Stimulated activated CD8-positive, alpha-beta memory T cell treated with anti-CD3 and anti-CD28 coated beads, Interleukin-4, amount 100 ng/mL, for 1 hour (primary cell): ENCODE data around the gene RALBP1.
"Not testable (repeated sequence)": the region's sequence is repeated elsewhere in the genome, so short reads cannot be mapped to it uniquely, and the experiment has no call there.

Experiments used
- DNase-seq, 2 donors: peaks; one replicate each; pipeline ENCODE4 v3.0.0-alpha.2; 2020; ENCODE audit warnings: low read depth in 2 of 2, low spot score in 1 of 2

The RALBP1 gene

GRCh38 chr18:9474983-9475642, at the start of gene RALBP1:
TSS of gene RALBP1 (plus strand) at chr18:9475513. CDS start at chr18:9513046, 37,533 bp downstream.
- peak; percentile 87 to 96 for DNase-seq

GRCh38 chr18:9426753-9427152, 48.6 kb upstream of the RALBP1 start:
- DNase-seq = no peak

DNA sequence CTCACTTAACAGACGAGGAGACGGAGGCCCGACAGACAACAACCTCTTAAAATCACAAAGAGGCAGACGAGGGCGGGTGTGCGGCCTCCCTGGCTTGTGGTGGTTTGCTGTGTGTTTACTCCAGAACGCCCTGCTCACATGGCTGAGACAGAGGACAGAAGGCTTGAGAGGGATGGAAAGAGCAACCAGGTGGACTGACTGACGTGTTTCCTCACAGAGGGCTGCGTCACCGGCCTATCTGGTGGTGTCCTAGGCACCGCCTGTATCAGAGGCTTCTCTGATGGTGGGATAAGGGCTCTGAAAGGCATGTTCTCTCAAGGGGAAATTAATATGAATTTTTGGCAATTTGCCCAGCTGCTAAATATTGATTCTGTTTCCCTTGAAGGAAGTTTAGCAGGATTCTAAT, 47.0 kb upstream of the RALBP1 start:
- no peak for DNase-seq

GRCh38 chr18:9428862-9429661, 46.3 kb upstream of the RALBP1 start:
- DNase-seq = no peak

- DNase-seq = no peak
Observed at GRCh38 chr18:9429662-9429993, 45.7 kb upstream of the RALBP1 start.

GRCh38 chr18:9430315-9430714, 45.0 kb upstream of the RALBP1 start:
- not testable (repeated sequence) for DNase-seq

DNA sequence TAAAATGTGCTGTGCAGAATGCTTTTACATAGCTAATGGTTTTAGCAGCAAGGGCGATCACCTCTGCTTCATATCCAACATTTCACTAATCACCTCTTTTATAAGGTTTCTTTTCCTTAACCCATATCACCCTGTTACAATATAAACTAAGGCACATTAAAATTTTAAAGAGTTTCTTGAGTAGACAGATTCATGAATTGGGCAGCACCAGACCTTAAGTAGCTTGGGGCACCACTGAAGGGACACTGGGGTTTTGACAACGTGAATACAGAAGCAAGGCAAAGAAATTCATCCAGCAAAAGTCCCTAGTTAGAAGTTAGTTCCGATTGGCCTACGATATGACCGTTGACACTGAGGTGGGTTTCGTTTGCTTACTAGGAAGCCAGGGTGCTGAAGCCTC, 44.0 kb upstream of the RALBP1 start:
- no peak for DNase-seq

GRCh38 chr18:9433122-9433521, 42.2 kb upstream of the RALBP1 start:
- DNase-seq = not testable (repeated sequence)

DNA sequence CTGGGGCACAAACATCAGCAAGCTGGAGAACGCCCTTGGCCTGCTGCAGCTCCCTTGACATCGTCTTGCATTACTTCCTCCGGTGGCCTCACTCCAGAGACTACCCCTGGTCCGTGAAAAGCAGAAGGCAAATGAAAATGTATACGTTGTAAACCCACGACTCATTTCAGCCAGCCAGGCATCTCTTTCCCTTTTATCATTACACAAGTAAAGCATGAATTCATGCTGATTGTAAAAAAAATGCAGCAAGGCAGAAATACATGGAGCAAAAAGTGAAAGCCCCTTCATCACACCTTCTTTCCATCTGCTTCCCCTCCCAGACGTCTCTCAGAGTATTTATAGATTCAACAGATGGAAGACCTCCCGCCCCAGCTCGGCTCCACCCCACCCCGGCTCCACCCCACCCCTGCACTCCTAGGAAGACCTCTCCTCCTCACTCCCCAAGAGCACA, 41.6 kb upstream of the RALBP1 start:
- DNase-seq = no peak

- DNase-seq = no peak
Observed at GRCh38 chr18:9434122-9434701, 41.1 kb upstream of the RALBP1 start.

GRCh38 chr18:9435041-9435440, 40.3 kb upstream of the RALBP1 start:
- DNase-seq = no peak

GRCh38 chr18:9436206-9436929, 38.9 kb upstream of the RALBP1 start:
- no peak for DNase-seq

DNA sequence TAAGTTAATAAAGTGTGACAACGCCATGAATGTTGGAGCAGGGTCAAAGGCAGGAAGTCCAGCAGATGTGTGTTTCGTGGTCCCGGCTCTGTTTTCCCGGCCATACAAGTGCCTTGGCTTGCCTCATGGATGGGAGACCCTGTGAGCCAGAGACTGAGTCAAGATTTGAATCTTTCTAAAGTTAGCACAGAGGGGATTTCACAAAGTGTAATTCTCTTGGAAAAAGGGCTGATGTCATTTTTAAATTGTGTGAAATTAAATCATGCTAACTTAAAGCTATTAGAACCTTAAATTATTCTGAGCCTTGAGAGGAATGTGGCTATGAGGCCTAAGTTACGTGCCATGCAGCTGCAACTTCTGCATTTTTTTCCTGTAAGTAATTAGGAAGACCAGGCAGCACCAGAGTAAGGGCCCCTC, 38.3 kb upstream of the RALBP1 start:
- no peak for DNase-seq

DNA sequence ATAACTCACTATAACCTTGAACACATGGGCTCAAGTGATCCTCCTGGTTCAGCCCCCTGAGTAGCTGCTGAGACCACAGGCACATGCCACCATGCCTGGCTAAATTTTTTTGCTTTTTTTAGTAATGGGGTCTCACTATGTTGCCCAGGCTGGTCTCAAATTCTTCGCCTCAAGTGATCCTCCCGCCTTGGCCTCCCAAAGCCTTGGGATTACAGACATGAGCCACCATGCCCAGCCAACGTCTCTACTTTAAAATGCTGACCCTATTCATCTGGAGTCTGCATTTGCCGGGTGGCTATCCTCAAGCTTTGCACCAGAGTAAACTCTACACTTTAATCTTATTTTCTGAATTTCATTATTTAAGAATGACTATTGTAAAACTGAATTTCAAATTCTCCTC, 37.6 kb upstream of the RALBP1 start:
- DNase-seq = no peak

DNA sequence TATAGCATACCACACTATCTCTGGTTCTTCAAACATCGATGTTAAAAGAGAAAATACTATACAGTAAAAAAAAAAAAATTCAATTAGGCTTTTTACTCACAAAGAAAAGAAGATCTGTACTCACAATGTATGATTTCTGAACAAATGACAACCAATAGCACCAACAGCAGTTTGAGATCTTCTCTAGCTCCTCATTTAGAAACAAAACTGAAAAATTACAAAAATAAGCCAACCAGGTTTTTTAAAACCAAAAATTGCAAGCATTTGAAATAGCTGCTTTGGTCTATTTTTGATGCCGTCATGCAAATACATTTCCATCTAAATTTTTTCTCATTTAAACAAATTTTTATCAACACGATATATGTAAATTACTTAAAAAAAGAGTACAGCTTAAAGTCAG, 34.3 kb upstream of the RALBP1 start:
- DNase-seq = no peak

DNA sequence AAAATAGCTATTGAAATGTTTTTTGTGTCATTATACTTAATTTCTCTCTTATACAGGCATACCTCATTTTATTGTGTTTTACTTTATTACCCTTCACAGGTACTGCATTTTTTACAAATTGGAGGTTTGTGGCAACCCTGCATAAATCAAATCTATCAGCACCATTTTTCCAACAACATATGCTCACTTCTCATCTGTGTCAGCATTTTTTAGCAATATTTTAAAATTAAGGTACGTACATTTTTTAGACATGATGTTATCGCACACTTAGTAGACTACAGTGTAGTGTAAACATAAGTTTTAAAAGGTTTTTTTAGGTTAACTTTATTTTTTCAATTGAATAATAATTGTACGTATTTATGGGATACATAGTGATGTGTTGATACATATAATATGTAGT, 30.8 kb upstream of the RALBP1 start:
- no peak for DNase-seq

DNA sequence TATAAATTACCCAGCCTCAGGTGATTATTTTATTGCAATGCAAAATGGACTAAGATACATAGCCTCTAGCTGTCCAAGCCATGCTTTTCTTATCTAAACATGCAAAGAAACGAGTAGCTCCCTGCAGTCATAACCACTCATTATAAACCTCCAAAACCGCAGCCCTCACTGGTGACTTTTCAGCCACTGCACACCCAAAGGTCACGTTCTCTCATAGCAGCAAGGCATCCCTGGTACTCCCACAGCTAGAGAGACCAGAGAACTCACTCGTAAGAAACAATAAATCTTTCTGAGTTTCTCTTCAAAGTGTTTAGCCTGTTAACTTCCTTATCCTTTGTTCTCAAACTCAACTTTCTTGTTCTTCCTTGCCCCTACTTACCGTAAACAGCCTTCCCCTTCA, 28.5 kb upstream of the RALBP1 start:
- DNase-seq = no peak

GRCh38 chr18:9447334-9447733, 28.0 kb upstream of the RALBP1 start:
- no peak for DNase-seq

GRCh38 chr18:9449600-9450414, 25.5 kb upstream of the RALBP1 start:
- DNase-seq = no peak

GRCh38 chr18:9450920-9451319, 24.4 kb upstream of the RALBP1 start:
- not testable (repeated sequence) for DNase-seq

- DNase-seq = no peak
Observed at GRCh38 chr18:9453283-9453682, 22.0 kb upstream of the RALBP1 start.
